ENCODE results near the gene HBG2.

The HBG2 gene

DNA sequence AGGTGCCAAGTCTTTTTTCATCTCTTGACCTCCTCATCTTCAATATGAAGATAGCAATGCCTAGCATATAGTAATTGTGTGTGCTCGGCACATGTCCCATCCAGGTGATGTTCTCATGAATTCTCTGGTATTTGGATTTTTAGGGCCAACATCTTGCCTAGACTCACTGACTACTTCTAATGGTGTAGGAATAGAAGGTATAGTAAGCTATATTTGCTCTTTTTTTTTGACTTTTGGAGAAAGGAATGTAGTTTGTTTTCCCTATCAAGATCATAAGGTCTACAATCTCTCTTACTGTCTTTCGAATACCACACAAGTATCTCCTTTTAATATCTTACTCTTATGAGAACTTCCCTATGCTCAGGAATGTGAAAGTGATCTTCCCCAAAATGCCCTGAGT lies 23.5 kb downstream of the HBG2 start:
- DNase-seq (ENCODE audit: low read depth in 3 of 3, low spot score in 1 of 3), result no peak

- DNase-seq (ENCODE audit: low read depth in 3 of 3, low spot score in 1 of 3), result no peak
Measured at GRCh38 chr11:5230266-5230665, 24.3 kb downstream of the HBG2 start.

DNA sequence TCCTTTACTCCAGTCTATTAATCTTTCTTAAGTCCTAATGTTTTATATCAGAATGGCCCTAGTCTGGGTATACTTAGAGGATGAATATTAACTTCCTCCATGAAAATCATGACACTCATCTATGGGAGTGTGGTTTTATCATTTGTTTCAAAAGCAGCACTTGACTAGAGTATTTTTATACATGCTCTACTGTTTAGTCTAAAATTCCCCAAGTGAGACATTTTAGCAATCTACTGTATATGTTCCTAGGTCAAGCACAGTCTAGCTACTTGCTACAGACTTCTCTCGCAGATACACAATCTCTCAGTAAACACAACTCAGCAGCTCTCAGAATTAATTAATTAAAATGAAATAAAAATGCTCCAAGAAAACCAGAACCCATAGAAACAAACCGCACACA lies 24.8 kb downstream of the HBG2 start:
- DNase-seq (ENCODE audit: low read depth in 3 of 3, low spot score in 1 of 3), result no peak

DNA sequence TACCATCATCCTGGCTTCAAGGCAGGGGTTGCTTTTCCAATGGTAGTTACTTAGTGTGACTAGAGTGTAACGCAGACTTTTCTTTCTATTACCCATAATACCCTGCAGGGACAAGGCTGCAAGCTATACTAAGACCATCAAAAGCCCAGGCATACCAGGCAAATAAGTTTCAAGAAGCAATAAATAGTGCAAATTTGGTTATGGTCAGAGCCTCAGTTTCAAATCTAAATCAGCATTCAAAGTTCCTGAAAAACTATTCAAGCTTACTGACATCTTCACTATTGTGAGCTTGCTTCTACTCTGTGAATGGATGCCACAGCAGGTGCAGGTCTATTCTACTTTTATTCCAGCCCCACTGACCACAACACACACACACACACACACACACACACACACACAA lies 25.2 kb downstream of the HBG2 start:
- DNase-seq (ENCODE audit: low read depth in 3 of 3, low spot score in 1 of 3), result no peak

GRCh38 chr11:5228124-5228523 lies 26.5 kb downstream of the HBG2 start:
- no peak for DNase-seq (ENCODE audit: low read depth in 3 of 3, low spot score in 1 of 3)

DNA sequence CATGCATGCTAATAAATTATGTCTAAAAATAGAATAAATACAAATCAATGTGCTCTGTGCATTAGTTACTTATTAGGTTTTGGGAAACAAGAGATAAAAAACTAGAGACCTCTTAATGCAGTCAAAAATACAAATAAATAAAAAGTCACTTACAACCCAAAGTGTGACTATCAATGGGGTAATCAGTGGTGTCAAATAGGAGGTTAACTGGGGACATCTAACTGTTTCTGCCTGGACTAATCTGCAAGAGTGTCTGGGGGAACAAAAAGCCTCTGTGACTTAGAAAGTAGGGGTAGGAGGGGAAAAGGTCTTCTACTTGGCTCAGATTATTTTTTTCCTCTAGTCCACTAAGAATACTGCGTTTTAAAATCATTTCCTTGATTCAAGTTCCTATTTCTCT lies 26.9 kb downstream of the HBG2 start:
- no peak for DNase-seq (ENCODE audit: low read depth in 3 of 3, low spot score in 1 of 3)

GRCh38 chr11:5226732-5227310 lies 27.8 kb downstream of the HBG2 start, which contains the start of gene HBB:
Gene HBB (minus strand): TSS chr11:5227071. CDS start chr11:5227021, 50 bp downstream.
- no peak for DNase-seq (ENCODE audit: low read depth in 3 of 3, low spot score in 1 of 3)

- DNase-seq (ENCODE audit: low read depth in 3 of 3, low spot score in 1 of 3), result no peak
Measured at GRCh38 chr11:5225480-5225871, 29.1 kb downstream of the HBG2 start.

DNA sequence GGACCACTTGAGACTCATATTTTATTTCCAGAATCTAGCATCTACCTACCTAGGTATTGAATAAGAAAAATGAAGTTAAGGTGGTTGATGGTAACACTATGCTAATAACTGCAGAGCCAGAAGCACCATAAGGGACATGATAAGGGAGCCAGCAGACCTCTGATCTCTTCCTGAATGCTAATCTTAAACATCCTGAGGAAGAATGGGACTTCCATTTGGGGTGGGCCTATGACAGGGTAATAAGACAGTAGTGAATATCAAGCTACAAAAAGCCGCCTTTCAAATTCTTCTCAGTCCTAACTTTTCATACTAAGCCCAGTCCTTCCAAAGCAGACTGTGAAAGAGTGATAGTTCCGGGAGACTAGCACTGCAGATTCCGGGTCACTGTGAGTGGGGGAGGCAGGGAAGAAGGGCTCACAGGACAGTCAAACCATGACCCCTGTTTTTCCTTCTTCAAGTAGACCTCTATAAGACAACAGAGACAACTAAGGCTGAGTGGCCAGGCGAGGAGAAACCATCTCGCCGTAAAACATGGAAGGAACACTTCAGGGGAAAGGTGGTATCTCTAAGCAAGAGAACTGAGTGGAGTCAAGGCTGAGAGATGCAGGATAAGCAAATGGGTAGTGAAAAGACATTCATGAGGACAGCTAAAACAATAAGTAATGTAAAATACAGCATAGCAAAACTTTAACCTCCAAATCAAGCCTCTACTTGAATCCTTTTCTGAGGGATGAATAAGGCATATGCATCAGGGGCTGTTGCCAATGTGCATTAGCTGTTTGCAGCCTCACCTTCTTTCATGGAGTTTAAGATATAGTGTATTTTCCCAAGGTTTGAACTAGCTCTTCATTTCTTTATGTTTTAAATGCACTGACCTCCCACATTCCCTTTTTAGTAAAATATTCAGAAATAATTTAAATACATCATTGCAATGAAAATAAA lies 29.8 kb downstream of the HBG2 start:
- no peak for DNase-seq (ENCODE audit: low read depth in 3 of 3, low spot score in 1 of 3)

- no peak for DNase-seq (ENCODE audit: low read depth in 3 of 3, low spot score in 1 of 3)
Measured at GRCh38 chr11:5223686-5224085, 30.9 kb downstream of the HBG2 start.

DNA sequence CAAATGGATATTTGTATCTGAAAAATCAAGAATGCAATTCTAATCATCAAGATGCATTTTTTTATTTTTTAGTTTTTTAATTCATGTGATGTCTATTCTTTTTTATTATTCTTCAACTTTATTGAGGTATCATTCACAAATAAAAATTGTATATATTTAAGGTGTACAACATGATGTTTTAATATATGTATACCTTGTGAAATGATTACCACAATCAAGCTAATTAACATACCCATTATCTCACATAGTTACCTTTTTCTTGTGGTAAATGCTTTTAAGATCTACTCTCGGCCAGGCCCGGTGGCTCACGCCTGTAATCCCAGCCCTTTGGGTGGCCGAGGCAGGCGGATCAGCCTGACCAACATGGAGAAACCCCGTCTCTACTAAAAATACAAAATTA lies 31.4 kb downstream of the HBG2 start:
- DNase-seq (ENCODE audit: low read depth in 3 of 3, low spot score in 1 of 3), result no peak

DNA sequence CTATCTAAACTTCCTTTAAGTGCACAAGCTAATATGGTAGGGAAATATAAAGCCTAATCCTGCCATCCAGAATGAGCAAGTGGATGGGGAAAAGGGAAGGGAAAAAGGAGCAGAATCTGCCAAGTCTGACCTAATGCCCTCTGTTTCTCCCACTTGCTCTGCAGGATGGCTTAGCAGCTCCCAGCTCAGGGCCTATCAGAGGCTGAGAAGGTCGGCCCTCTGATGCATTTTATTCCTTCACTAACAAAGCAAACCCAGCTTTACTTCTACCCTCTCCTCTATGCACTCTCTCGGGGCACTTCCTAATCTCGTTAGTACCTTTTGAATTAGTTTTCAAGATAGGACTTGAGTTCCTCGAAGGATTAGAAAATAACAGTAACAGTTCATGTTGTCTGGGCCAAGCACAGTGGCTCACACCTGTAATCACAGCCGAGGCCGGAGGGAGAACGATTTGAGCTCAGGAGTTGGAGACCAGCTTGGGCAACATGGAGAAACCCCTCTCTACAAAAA lies 44.1 kb downstream of the HBG2 start:
- DNase-seq (ENCODE audit: low read depth in 3 of 3, low spot score in 1 of 3), result no peak

- no peak for DNase-seq (ENCODE audit: low read depth in 3 of 3, low spot score in 1 of 3)
Measured at GRCh38 chr11:5204787-5205186, 49.8 kb downstream of the HBG2 start.

DNA sequence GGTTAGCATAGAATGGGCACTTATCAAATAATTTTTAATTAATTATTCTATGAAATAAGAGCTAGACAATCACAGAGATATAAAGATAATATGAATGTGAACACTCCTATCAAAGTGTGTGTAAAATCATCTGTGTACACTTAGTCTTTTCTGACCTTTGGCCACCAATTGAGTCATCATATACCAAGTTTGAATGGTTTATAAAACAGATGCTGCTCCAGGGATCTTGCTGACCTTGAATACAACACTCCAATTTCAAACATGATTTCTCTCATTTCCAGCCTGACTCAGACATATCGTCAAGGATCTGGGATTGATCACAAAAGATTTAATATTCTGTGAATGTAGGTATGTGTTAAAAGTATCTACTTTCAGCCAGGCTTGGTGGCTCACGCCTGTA lies 51.2 kb downstream of the HBG2 start:
- DNase-seq (ENCODE audit: low read depth in 3 of 3, low spot score in 1 of 3), result no peak

Data from stimulated activated CD4-positive, alpha-beta T cell treated with anti-CD3 and anti-CD28 coated beads, TNF-alpha, amount 100 ng/mL, for 1 hour (primary cell).